ENCODE measurements around the gene PCED1B.
"Not testable (repeated sequence)": the region's sequence is repeated elsewhere in the genome, so short reads cannot be mapped to it uniquely, and the experiment has no call there.

PCED1B gene

DNA sequence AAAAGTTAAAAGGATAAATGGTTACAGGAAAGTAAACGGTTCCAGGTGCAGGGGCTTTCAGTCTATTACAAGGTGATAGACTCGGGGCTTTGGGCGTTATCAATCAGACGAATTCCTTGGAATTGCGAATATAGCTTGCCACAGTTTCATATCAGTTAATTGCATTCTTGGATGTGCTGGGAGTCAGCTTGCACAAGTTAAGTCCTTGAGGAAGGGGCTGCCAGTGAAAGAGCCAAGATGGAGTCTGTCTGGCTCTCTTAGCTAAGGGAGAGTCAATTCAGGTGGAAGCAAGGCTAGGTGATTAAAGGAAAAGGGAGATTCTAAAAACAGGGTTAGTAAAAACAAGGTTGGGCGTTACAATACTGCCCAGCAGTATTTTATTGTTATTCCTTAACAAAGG lies 121.8 kb downstream of the PCED1B start:
- H3K27me3 ChIP-seq (ENCODE audit: control insufficient read depth in 2 of 2, insufficient read depth in 2 of 2, low read length in 2 of 2); H3K36me3 ChIP-seq (ENCODE audit: control insufficient read depth in 2 of 2, insufficient read depth in 2 of 2, low read length in 2 of 2); H3K4me3 ChIP-seq (ENCODE audit: low read length in 2 of 2); H3K9ac ChIP-seq (ENCODE audit: low read depth in 1 of 2, low read length in 2 of 2); H3K4me1 ChIP-seq (ENCODE audit: control insufficient read depth in 2 of 2, insufficient read depth in 2 of 2, low read length in 2 of 2); H3K27ac ChIP-seq (ENCODE audit: low read depth in 2 of 2, low read length in 2 of 2); H3K9me3 ChIP-seq (ENCODE audit: control insufficient read depth in 2 of 2, low read length in 2 of 2): not testable (repeated sequence)

DNA sequence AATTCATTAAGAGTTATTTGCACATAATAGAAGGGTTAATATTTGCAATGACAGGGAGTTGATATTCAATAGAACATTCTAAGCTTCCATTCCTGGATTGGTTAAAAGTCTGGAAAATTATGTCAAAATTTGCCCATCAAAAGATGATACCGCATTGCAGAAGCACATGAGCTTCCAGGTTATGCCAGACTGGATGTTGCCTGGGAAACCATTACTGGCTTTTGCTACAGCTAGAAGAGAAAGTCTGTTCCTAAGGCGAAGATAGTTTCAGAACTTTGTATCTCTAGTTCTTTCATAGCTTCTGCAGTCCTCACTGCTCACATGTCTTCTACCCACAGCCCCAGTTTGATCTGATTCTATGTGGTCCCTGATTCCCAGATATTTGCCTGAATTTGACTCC lies 122.8 kb downstream of the PCED1B start:
- Histone ChIP-seq H3K36me3 (ENCODE audit: control insufficient read depth in 2 of 2, insufficient read depth in 2 of 2, low read length in 2 of 2) (no peaks in the 10 kb centered on the region), H3K9me3 (ENCODE audit: control insufficient read depth in 2 of 2, low read length in 2 of 2) (no peaks in the 10 kb centered on the region), H3K9ac (ENCODE audit: low read depth in 1 of 2, low read length in 2 of 2) (no peak overlapping the region), H3K4me1 (ENCODE audit: control insufficient read depth in 2 of 2, insufficient read depth in 2 of 2, low read length in 2 of 2) (peaks cover 0 to 6% of the 10 kb centered on the region in 2 donors), H3K4me3 (ENCODE audit: low read length in 2 of 2) (no peak overlapping the region), H3K27me3 (ENCODE audit: control insufficient read depth in 2 of 2, insufficient read depth in 2 of 2, low read length in 2 of 2) (no peaks in the 10 kb centered on the region), H3K27ac (ENCODE audit: low read depth in 2 of 2, low read length in 2 of 2) (no peak overlapping the region)

DNA sequence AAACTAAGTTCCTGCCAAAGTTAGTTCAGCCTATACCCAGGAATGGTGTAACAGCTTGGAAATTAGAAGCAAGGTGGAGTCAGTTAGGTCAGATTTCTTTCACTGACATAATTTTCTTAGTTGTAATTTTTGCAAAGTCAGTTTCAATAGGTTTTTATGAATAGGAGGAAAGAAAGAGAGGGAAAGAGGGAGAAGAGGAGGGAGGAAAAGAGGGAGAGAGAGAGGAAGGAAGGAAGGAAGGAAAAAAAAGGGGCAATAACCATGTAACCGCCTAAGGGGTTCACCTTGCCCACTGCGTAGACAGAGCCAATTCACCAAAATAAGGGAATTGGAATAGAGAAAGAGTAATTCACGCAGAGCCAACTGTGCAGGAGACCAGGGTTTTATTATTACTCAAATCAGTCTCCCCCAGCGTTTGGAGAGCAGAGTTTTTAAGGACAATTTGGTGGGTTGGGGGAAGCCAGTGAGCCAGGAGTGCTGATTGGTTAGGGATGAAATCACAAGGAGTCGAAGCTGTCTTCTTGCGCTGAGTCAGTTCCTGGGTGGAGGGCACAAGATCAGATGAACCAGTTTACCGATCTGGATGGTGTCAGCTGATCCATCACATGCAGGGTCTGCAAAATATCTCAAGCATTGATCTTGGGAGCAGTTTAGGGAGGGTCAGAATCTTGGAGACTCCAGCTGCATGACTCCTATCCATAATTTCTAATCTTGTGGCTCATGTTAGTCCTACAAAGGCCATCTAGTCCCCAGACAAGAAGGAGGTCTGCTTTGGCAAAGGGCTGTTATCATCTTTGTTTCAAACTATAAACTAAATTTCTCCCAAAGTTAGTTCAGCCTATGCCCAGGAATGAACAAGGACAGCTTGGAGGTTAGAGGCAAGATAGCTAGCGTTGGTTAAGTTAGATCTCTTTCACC lies 126.4 kb downstream of the PCED1B start:
- H3K4me1 ChIP-seq (ENCODE audit: control insufficient read depth in 2 of 2, insufficient read depth in 2 of 2, low read length in 2 of 2), result peaks cover 5 to 13% of the 10 kb centered on the region in 2 donors
- H3K27ac ChIP-seq (ENCODE audit: low read depth in 2 of 2, low read length in 2 of 2), result no peak overlapping the region
- H3K36me3 ChIP-seq (ENCODE audit: control insufficient read depth in 2 of 2, insufficient read depth in 2 of 2, low read length in 2 of 2), result no peaks in the 10 kb centered on the region
- no peak overlapping the region for H3K9ac ChIP-seq (ENCODE audit: low read depth in 1 of 2, low read length in 2 of 2)
- no peaks in the 10 kb centered on the region for H3K27me3 ChIP-seq (ENCODE audit: control insufficient read depth in 2 of 2, insufficient read depth in 2 of 2, low read length in 2 of 2)
- H3K4me3 ChIP-seq (ENCODE audit: low read length in 2 of 2), result no peak overlapping the region
- no peaks in the 10 kb centered on the region for H3K9me3 ChIP-seq (ENCODE audit: control insufficient read depth in 2 of 2, low read length in 2 of 2)

DNA sequence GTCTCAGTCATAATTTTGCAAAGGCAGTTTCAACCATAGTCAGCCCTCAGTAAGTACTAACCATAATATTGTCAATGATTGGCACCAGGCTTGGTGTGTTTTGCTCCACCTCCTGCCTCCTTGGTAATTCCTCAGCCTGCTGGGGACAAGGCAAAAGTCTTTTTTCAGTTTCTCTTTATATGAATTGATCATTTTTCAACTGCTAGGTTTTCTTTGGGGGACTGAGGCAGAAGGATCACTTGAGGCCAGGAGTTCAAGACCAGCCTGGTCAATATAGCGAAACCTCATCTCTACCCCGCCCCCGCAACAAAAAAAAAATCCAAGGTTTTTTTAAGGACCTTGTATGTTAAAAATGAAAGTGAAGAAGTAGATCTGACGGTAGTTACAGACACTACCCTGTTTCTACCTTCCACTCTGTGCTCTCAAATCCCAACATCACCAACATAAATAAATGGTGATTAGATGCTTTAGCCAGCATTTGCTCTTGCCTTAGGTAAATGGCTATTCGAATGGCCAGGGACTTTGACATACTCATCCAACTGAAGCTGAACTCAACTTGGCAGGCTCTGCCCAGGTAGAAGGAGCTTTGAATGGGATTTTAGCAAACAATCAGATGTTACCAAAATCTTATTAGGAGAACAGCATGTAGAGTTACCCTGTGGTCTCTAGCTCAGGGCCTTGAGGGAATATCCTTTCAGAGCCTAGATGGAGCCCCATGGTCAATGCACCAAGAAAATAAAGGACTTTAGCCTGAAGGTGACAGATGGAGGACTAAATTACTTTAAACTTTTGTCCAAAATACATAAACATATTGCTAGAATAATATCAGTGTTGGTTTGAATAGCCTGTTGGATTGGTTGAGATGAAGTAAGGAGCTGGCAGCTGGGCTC lies 127.3 kb downstream of the PCED1B start:
- H3K4me1 ChIP-seq (ENCODE audit: control insufficient read depth in 2 of 2, insufficient read depth in 2 of 2, low read length in 2 of 2), result peaks cover 5 to 13% of the 10 kb centered on the region in 2 donors
- H3K36me3 ChIP-seq (ENCODE audit: control insufficient read depth in 2 of 2, insufficient read depth in 2 of 2, low read length in 2 of 2), result no peaks in the 10 kb centered on the region
- H3K4me3 ChIP-seq (ENCODE audit: low read length in 2 of 2), result peak overlapping the region in 1 of 2 donors; percentile 57
- H3K27me3 ChIP-seq (ENCODE audit: control insufficient read depth in 2 of 2, insufficient read depth in 2 of 2, low read length in 2 of 2), result no peaks in the 10 kb centered on the region
- no peaks in the 10 kb centered on the region for H3K9me3 ChIP-seq (ENCODE audit: control insufficient read depth in 2 of 2, low read length in 2 of 2)
- H3K9ac ChIP-seq (ENCODE audit: low read depth in 1 of 2, low read length in 2 of 2), result no peak overlapping the region
- H3K27ac ChIP-seq (ENCODE audit: low read depth in 2 of 2, low read length in 2 of 2), result peak overlapping the region; percentile 40 to 64

GRCh38 chr12:47207340-47207717 lies 127.9 kb downstream of the PCED1B start:
- H3K4me3 ChIP-seq (ENCODE audit: low read length in 2 of 2), result no peak overlapping the region
- H3K9ac ChIP-seq (ENCODE audit: low read depth in 1 of 2, low read length in 2 of 2), result no peak overlapping the region
- peak overlapping the region; percentile 40 to 64 for H3K27ac ChIP-seq (ENCODE audit: low read depth in 2 of 2, low read length in 2 of 2)
- no peaks in the 10 kb centered on the region for H3K36me3 ChIP-seq (ENCODE audit: control insufficient read depth in 2 of 2, insufficient read depth in 2 of 2, low read length in 2 of 2)
- H3K9me3 ChIP-seq (ENCODE audit: control insufficient read depth in 2 of 2, low read length in 2 of 2), result no peaks in the 10 kb centered on the region
- peaks cover 5 to 13% of the 10 kb centered on the region in 2 donors for H3K4me1 ChIP-seq (ENCODE audit: control insufficient read depth in 2 of 2, insufficient read depth in 2 of 2, low read length in 2 of 2)
- H3K27me3 ChIP-seq (ENCODE audit: control insufficient read depth in 2 of 2, insufficient read depth in 2 of 2, low read length in 2 of 2), result no peaks in the 10 kb centered on the region

- Histone ChIP-seq H3K4me1 (ENCODE audit: control insufficient read depth in 2 of 2, insufficient read depth in 2 of 2, low read length in 2 of 2) (peaks cover 5 to 13% of the 10 kb centered on the region in 2 donors), H3K9ac (ENCODE audit: low read depth in 1 of 2, low read length in 2 of 2) (no peak overlapping the region), H3K36me3 (ENCODE audit: control insufficient read depth in 2 of 2, insufficient read depth in 2 of 2, low read length in 2 of 2) (no peaks in the 10 kb centered on the region), H3K27me3 (ENCODE audit: control insufficient read depth in 2 of 2, insufficient read depth in 2 of 2, low read length in 2 of 2) (no peaks in the 10 kb centered on the region), H3K9me3 (ENCODE audit: control insufficient read depth in 2 of 2, low read length in 2 of 2) (no peaks in the 10 kb centered on the region), H3K4me3 (ENCODE audit: low read length in 2 of 2) (no peak overlapping the region), H3K27ac (ENCODE audit: low read depth in 2 of 2, low read length in 2 of 2) (peak overlapping the region; percentile 40 to 64)
These were observed 128.4 kb downstream of the PCED1B start for GRCh38 chr12:47207829-47208248.

- H3K36me3 ChIP-seq (ENCODE audit: control insufficient read depth in 2 of 2, insufficient read depth in 2 of 2, low read length in 2 of 2), result no peaks in the 10 kb centered on the region
- H3K9me3 ChIP-seq (ENCODE audit: control insufficient read depth in 2 of 2, low read length in 2 of 2), result no peaks in the 10 kb centered on the region
- no peak overlapping the region for H3K27ac ChIP-seq (ENCODE audit: low read depth in 2 of 2, low read length in 2 of 2)
- no peaks in the 10 kb centered on the region for H3K27me3 ChIP-seq (ENCODE audit: control insufficient read depth in 2 of 2, insufficient read depth in 2 of 2, low read length in 2 of 2)
- no peak overlapping the region for H3K9ac ChIP-seq (ENCODE audit: low read depth in 1 of 2, low read length in 2 of 2)
- H3K4me1 ChIP-seq (ENCODE audit: control insufficient read depth in 2 of 2, insufficient read depth in 2 of 2, low read length in 2 of 2), result peaks cover 5 to 13% of the 10 kb centered on the region in 2 donors
- H3K4me3 ChIP-seq (ENCODE audit: low read length in 2 of 2), result no peak overlapping the region
These were observed 129.6 kb downstream of the PCED1B start for GRCh38 chr12:47209014-47209413.

GRCh38 chr12:47210776-47211175 lies 131.4 kb downstream of the PCED1B start:
- H3K4me1 ChIP-seq (ENCODE audit: control insufficient read depth in 2 of 2, insufficient read depth in 2 of 2, low read length in 2 of 2), result peaks cover 5 to 13% of the 10 kb centered on the region in 2 donors
- no peak overlapping the region for H3K9ac ChIP-seq (ENCODE audit: low read depth in 1 of 2, low read length in 2 of 2)
- H3K4me3 ChIP-seq (ENCODE audit: low read length in 2 of 2), result no peak overlapping the region
- no peaks in the 10 kb centered on the region for H3K27me3 ChIP-seq (ENCODE audit: control insufficient read depth in 2 of 2, insufficient read depth in 2 of 2, low read length in 2 of 2)
- H3K9me3 ChIP-seq (ENCODE audit: control insufficient read depth in 2 of 2, low read length in 2 of 2), result no peaks in the 10 kb centered on the region
- H3K36me3 ChIP-seq (ENCODE audit: control insufficient read depth in 2 of 2, insufficient read depth in 2 of 2, low read length in 2 of 2), result no peaks in the 10 kb centered on the region
- H3K27ac ChIP-seq (ENCODE audit: low read depth in 2 of 2, low read length in 2 of 2), result no peak overlapping the region

DNA sequence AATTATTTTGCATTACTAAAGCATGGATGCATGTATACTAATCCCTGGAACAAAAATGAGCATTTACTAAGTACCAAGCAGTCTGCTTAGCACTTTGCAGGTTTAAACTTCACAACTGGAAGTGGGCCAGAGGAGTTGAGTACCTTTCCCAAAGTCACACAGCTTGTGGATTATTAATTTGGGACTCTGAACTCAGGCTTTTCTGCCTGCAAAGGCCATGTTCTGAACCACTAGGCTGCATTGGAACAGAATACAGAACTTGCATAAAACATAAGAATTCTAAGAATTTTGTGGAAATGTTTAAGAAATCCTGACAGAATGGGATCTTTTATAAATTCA lies 133.2 kb downstream of the PCED1B start:
- peaks cover under 1 to 4% of the 10 kb centered on the region in 2 donors for H3K4me1 ChIP-seq (ENCODE audit: control insufficient read depth in 2 of 2, insufficient read depth in 2 of 2, low read length in 2 of 2)
- H3K27ac ChIP-seq (ENCODE audit: low read depth in 2 of 2, low read length in 2 of 2), result no peak overlapping the region
- no peaks in the 10 kb centered on the region for H3K36me3 ChIP-seq (ENCODE audit: control insufficient read depth in 2 of 2, insufficient read depth in 2 of 2, low read length in 2 of 2)
- no peaks in the 10 kb centered on the region for H3K9me3 ChIP-seq (ENCODE audit: control insufficient read depth in 2 of 2, low read length in 2 of 2)
- H3K27me3 ChIP-seq (ENCODE audit: control insufficient read depth in 2 of 2, insufficient read depth in 2 of 2, low read length in 2 of 2), result no peaks in the 10 kb centered on the region
- peak overlapping the region in 1 of 2 donors; percentile 3 for H3K4me3 ChIP-seq (ENCODE audit: low read length in 2 of 2)
- no peak overlapping the region for H3K9ac ChIP-seq (ENCODE audit: low read depth in 1 of 2, low read length in 2 of 2)

GRCh38 chr12:47213396-47213795 lies 134.0 kb downstream of the PCED1B start:
- Histone ChIP-seq H3K4me1 (ENCODE audit: control insufficient read depth in 2 of 2, insufficient read depth in 2 of 2, low read length in 2 of 2) (no peaks in the 10 kb centered on the region), H3K27ac (ENCODE audit: low read depth in 2 of 2, low read length in 2 of 2) (peak overlapping the region in 1 of 2 donors; percentile 13), H3K4me3 (ENCODE audit: low read length in 2 of 2) (peak overlapping the region in 1 of 2 donors; percentile 4), H3K9me3 (ENCODE audit: control insufficient read depth in 2 of 2, low read length in 2 of 2) (no peaks in the 10 kb centered on the region), H3K36me3 (ENCODE audit: control insufficient read depth in 2 of 2, insufficient read depth in 2 of 2, low read length in 2 of 2) (no peaks in the 10 kb centered on the region), H3K9ac (ENCODE audit: low read depth in 1 of 2, low read length in 2 of 2) (no peak overlapping the region), H3K27me3 (ENCODE audit: control insufficient read depth in 2 of 2, insufficient read depth in 2 of 2, low read length in 2 of 2) (no peaks in the 10 kb centered on the region)

All from mucosa of rectum (tissue), 2 donors.